ENCODE measurements around the gene ANKRD55. TPM values are rescaled to one million over a fixed set of nuclear protein-coding genes. Genes with fewer than 3 reads are reported as not detected.

Gene ANKRD55
- total and polyA plus RNA-seq, 2 donors (not counting 1 experiment from before 2014, with no cell fraction given): not detected

DNA sequence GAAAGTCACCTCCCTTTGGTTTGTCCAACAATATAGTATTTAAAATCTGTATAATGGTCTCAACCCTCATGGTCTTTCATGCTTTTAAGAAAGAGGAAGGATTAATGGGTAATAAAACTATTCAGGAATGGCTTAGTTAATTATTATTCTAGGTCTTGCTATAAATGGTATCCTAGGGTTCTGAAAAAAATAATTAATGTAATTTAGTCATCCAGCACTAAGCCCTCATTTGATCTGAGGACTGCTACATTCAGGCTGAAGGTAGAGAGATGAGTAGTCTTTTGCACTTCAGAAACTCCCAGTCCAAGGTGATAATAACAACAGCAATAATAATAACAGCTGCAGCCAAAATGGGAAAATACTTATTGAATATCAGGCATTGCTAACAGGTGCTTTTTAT, 2.6 kb downstream of the ANKRD55 start:
- H3K4me1 ChIP-seq (ENCODE audit: control insufficient read depth, extremely low read depth, insufficient read depth, low read length): peaks cover 2% of the 10 kb centered on the region
- H3K36me3 ChIP-seq (ENCODE audit: control insufficient read depth, insufficient read depth, low read length): no peaks in the 10 kb centered on the region
- H3K27me3 ChIP-seq (ENCODE audit: control insufficient read depth, insufficient read depth, low read length): peaks cover 4% of the 10 kb centered on the region
- no peaks in the 10 kb centered on the region for H3K9me3 ChIP-seq (ENCODE audit: control insufficient read depth, insufficient read depth, low read depth, low read length)
- DNase-seq (ENCODE audit: low read depth in 2 of 2): no peak
- no peak overlapping the region for H3K27ac ChIP-seq (ENCODE audit: insufficient read depth, low read length)
- H3K9ac ChIP-seq (ENCODE audit: insufficient read depth, low read length): no peak overlapping the region
- no peak for TF ChIP-seq EZH2 (IDR thresholded peaks at IDR 0.05; ENCODE audit: low read length, missing control alignments)
- H3K4me2 ChIP-seq (ENCODE audit: extremely low read depth, insufficient read depth, low read length): no peak overlapping the region
- no peaks in the 10 kb centered on the region for H4K20me1 ChIP-seq (ENCODE audit: control insufficient read depth, extremely low read depth, insufficient read depth, low read length)
- no peak overlapping the region for H3K4me3 ChIP-seq (replicated peaks in 1 of 4; ENCODE audit: control extremely low read depth in 1 of 4, insufficient read depth in 1 of 4, low read depth in 3 of 4, low read length in 4 of 4)
- no peak overlapping the region for H2AFZ ChIP-seq (ENCODE audit: low read length)
- H3K79me2 ChIP-seq (ENCODE audit: control insufficient read depth, insufficient read depth, low read length): no peaks in the 10 kb centered on the region

DNA sequence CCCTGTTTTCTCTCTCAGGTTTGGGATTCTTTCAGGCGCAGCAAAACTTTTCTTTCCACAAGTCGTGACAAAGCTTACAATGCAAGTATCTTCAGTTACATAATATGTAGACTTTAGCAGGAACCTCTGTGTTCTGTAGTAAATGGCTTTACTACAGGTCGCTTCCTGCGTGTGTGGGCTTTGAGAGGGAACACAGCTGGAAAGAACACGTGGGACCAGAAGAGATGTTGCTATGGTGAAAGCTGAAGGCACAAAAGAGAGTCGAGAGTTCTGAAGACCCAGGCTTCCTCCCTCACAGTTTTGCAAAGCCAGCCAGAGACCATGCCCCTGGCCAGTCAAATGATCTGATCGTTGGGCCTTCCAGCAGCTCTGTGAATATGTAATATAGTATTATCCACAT, 4.0 kb downstream of the ANKRD55 start:
- Histone ChIP-seq H3K4me3 (replicated peaks in 1 of 4; ENCODE audit: control extremely low read depth in 1 of 4, insufficient read depth in 1 of 4, low read depth in 3 of 4, low read length in 4 of 4) (no peak overlapping the region), H3K27ac (ENCODE audit: insufficient read depth, low read length) (no peak overlapping the region), H3K36me3 (ENCODE audit: control insufficient read depth, insufficient read depth, low read length) (no peaks in the 10 kb centered on the region), H4K20me1 (ENCODE audit: control insufficient read depth, extremely low read depth, insufficient read depth, low read length) (no peaks in the 10 kb centered on the region), H3K79me2 (ENCODE audit: control insufficient read depth, insufficient read depth, low read length) (no peaks in the 10 kb centered on the region), H3K4me1 (ENCODE audit: control insufficient read depth, extremely low read depth, insufficient read depth, low read length) (peaks cover 2% of the 10 kb centered on the region), H3K9me3 (ENCODE audit: control insufficient read depth, insufficient read depth, low read depth, low read length) (no peaks in the 10 kb centered on the region), H3K9ac (ENCODE audit: insufficient read depth, low read length) (no peak overlapping the region), H3K4me2 (ENCODE audit: extremely low read depth, insufficient read depth, low read length) (no peak overlapping the region), H2AFZ (ENCODE audit: low read length) (no peak overlapping the region), H3K27me3 (ENCODE audit: control insufficient read depth, insufficient read depth, low read length) (no peaks in the 10 kb centered on the region)
- no peak for TF ChIP-seq EZH2 (IDR thresholded peaks at IDR 0.05; ENCODE audit: low read length, missing control alignments)
- TF ChIP-seq, protein P1, sequence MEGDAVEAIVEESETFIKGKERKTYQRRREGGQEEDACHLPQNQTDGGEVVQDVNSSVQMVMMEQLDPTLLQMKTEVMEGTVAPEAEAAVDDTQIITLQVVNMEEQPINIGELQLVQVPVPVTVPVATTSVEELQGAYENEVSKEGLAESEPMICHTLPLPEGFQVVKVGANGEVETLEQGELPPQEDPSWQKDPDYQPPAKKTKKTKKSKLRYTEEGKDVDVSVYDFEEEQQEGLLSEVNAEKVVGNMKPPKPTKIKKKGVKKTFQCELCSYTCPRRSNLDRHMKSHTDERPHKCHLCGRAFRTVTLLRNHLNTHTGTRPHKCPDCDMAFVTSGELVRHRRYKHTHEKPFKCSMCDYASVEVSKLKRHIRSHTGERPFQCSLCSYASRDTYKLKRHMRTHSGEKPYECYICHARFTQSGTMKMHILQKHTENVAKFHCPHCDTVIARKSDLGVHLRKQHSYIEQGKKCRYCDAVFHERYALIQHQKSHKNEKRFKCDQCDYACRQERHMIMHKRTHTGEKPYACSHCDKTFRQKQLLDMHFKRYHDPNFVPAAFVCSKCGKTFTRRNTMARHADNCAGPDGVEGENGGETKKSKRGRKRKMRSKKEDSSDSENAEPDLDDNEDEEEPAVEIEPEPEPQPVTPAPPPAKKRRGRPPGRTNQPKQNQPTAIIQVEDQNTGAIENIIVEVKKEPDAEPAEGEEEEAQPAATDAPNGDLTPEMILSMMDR (conservative IDR thresholded peaks at IDR 0.05 in 1 of 2, IDR thresholded peaks at IDR 0.05 in 1 of 2; ENCODE audit: low read depth in 1 of 2, low read length in 2 of 2): no peak
- no peak for DNase-seq (ENCODE audit: low read depth in 2 of 2)

DNA sequence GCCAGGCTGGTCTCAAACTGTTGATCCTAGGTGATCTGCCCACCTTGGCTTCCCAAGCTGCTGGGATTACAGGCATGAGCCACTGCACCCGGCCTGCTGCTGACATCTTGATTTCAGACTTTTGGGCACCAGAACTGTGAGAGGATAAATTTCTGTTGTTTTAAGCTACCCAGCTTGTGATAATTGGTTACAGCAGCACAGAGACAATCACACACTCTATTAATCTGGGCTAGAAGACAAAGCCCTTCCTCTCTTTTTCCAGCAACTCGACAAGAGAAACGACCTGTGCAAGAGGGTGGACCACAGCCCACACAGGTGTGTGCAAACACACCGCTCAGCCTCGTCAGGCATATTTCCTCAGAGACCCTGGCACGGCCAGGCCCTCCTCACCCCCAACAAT, 4.5 kb downstream of the ANKRD55 start:
- H3K4me3 ChIP-seq (replicated peaks in 1 of 4; ENCODE audit: control extremely low read depth in 1 of 4, insufficient read depth in 1 of 4, low read depth in 3 of 4, low read length in 4 of 4): no peak overlapping the region

More for the DNA sequence above, 4.5 kb downstream of the ANKRD55 start:
- Histone ChIP-seq H3K36me3 (ENCODE audit: control insufficient read depth, insufficient read depth, low read length) (no peaks in the 10 kb centered on the region), H3K9ac (ENCODE audit: insufficient read depth, low read length) (no peak overlapping the region), H2AFZ (ENCODE audit: low read length) (no peak overlapping the region), H3K27me3 (ENCODE audit: control insufficient read depth, insufficient read depth, low read length) (no peaks in the 10 kb centered on the region), H3K9me3 (ENCODE audit: control insufficient read depth, insufficient read depth, low read depth, low read length) (no peaks in the 10 kb centered on the region), H4K20me1 (ENCODE audit: control insufficient read depth, extremely low read depth, insufficient read depth, low read length) (no peaks in the 10 kb centered on the region), H3K4me2 (ENCODE audit: extremely low read depth, insufficient read depth, low read length) (no peak overlapping the region), H3K79me2 (ENCODE audit: control insufficient read depth, insufficient read depth, low read length) (no peaks in the 10 kb centered on the region), H3K27ac (ENCODE audit: insufficient read depth, low read length) (no peak overlapping the region), H3K4me1 (ENCODE audit: control insufficient read depth, extremely low read depth, insufficient read depth, low read length) (peaks cover 2% of the 10 kb centered on the region)
- DNase-seq (ENCODE audit: low read depth in 2 of 2): no peak
- TF ChIP-seq EZH2 (IDR thresholded peaks at IDR 0.05; ENCODE audit: low read length, missing control alignments): no peak
- TF ChIP-seq, protein P1 (conservative IDR thresholded peaks at IDR 0.05 in 1 of 2, IDR thresholded peaks at IDR 0.05 in 1 of 2; ENCODE audit: low read depth in 1 of 2, low read length in 2 of 2): no peak

Data from fibroblast of lung (primary cell).